Limb (tissue), 2 donors: ENCODE measurements around the gene UBQLN1.

Experiments
- DNase-seq, 2 donors: peaks; one replicate each; pipeline ENCODE4 v3.0.0-alpha.2; 2016; ENCODE audit errors: extremely low spot score in 2 of 2

UBQLN1 gene

GRCh38 chr9:83691492-83691891 is 16.3 kb downstream of the UBQLN1 start:
- no peak for DNase-seq

- no peak for DNase-seq
These were observed 18.8 kb downstream of the UBQLN1 start for GRCh38 chr9:83688921-83689320.

GRCh38 chr9:83681490-83681889 is 26.3 kb downstream of the UBQLN1 start:
- DNase-seq, result no peak

- DNase-seq, result no peak
These were observed 27.5 kb downstream of the UBQLN1 start for GRCh38 chr9:83680233-83680632.

GRCh38 chr9:83677596-83677995 is 30.2 kb downstream of the UBQLN1 start:
- DNase-seq, result no peak

- no peak for DNase-seq
These were observed 32.3 kb downstream of the UBQLN1 start for GRCh38 chr9:83675466-83675865.

- no peak for DNase-seq
These were observed 36.3 kb downstream of the UBQLN1 start for GRCh38 chr9:83671451-83671850.

- no peak for DNase-seq
These were observed 37.4 kb downstream of the UBQLN1 start for GRCh38 chr9:83670381-83670780.

- DNase-seq, result no peak
These were observed 38.7 kb downstream of the UBQLN1 start for GRCh38 chr9:83669067-83669466.

GRCh38 chr9:83665580-83666200 is 42.1 kb downstream of the UBQLN1 start:
- no peak for DNase-seq

GRCh38 chr9:83662933-83663332 is 44.8 kb downstream of the UBQLN1 start:
- no peak for DNase-seq

- DNase-seq, result no peak
These were observed 50.8 kb downstream of the UBQLN1 start for GRCh38 chr9:83656952-83657351.

- DNase-seq, result no peak
These were observed 51.6 kb downstream of the UBQLN1 start for GRCh38 chr9:83656032-83656680.

- no peak for DNase-seq
These were observed 52.3 kb downstream of the UBQLN1 start for GRCh38 chr9:83655433-83655832.

- DNase-seq, result no peak
These were observed 55.3 kb downstream of the UBQLN1 start for GRCh38 chr9:83652433-83652832.

GRCh38 chr9:83651558-83651957 is 56.2 kb downstream of the UBQLN1 start:
- no peak for DNase-seq

GRCh38 chr9:83649515-83649914 is 58.2 kb downstream of the UBQLN1 start:
- DNase-seq, result no peak

- DNase-seq, result peak in 1 of 2 donors; percentile 66
These were observed 58.7 kb downstream of the UBQLN1 start for GRCh38 chr9:83649080-83649479.

- peak in 1 of 2 donors; percentile 11 for DNase-seq
These were observed 61.1 kb downstream of the UBQLN1 start for GRCh38 chr9:83646500-83647239.

GRCh38 chr9:83642793-83643192 is 65.0 kb downstream of the UBQLN1 start:
- DNase-seq, result no peak

GRCh38 chr9:83639266-83639665 is 68.5 kb downstream of the UBQLN1 start:
- DNase-seq, result no peak

- no peak for DNase-seq
These were observed 70.4 kb downstream of the UBQLN1 start for GRCh38 chr9:83637389-83637788.

GRCh38 chr9:83636813-83637212 is 70.9 kb downstream of the UBQLN1 start:
- DNase-seq, result no peak
